Pancreas (tissue), 10 donors: ENCODE data around the gene CDKAL1. TPM values are rescaled to one million over a fixed set of nuclear protein-coding genes. Genes with fewer than 3 reads are reported as not detected.

Source experiments
- ATAC-seq, 4 donors: fragments of 200-7000 bp; cut with Tn5 transposase; one replicate each; pipeline versions ENCODE4 v1.8.0 to v1.9.1; 2020; ENCODE audit warnings: mild to moderate bottlenecking in 4 of 4, moderate library complexity in 4 of 4
- DNase-seq, 6 donors: peaks; one replicate each; pipeline ENCODE4 v3.0.0-alpha.2; 2020
- FAIRE-seq: peaks from 2 replicates; lab custom pipeline; 2012; peaks lifted over from hg19 to GRCh38; lab: Jason Lieb, UNC
- H3K27ac ChIP-seq, 4 donors: fragments of 200-600 bp; sonication (generic); 1 replicate in 3 of 4; 2 replicates in 1 of 4; pipeline versions ENCODE4 v1.5.0 to v1.8.0; 2020
- H3K27me3 ChIP-seq, 4 donors: fragments of 200-600 bp; one replicate each; pipeline ENCODE4 v1.8.0; 2021
- H3K36me3 ChIP-seq, 3 donors: fragments of 200-600 bp; sonication (generic) in 1 of 3; one replicate each; pipeline versions ENCODE4 v1.5.0 to v1.8.0; 2020 to 2021
- H3K4me1 ChIP-seq, 3 donors: fragments of 200-600 bp; one replicate each; pipeline ENCODE4 v1.8.0; 2021
- H3K4me3 ChIP-seq, 4 donors: fragments of 200-600 bp; sonication (generic) in 2 of 4; one replicate each; pipeline versions ENCODE4 v1.5.0 to v1.8.0; 2020 to 2021
- H3K9me3 ChIP-seq, 4 donors: fragments of 200-600 bp; one replicate each; pipeline ENCODE4 v1.8.0; 2021
- WGBS, 2 donors: extraction: QIAGEN DNeasy Blood & Tissue Kit; methylation state at CpG; one replicate each; pipeline ENCODE4 v1.1.7; 2013; 5-methylcytosine and 5-hydroxymethylcytosine counted together
- intact Hi-C, 3 donors: fragments of 100-400 bp; cut with DNase I; formaldehyde crosslinking; loops; one replicate each; pipeline versions ENCODE4 v1.11.1 to v1.14.2; 2022
- polyA plus RNA-seq, 2 donors: library from polyadenylated mRNA; stranded (reverse); fragments of 200-250 nt; gene quantifications; one replicate each; pipeline ENCODE4 v1.2.3, GENCODE V29; 2013
- total RNA-seq, 6 donors: library from RNA; stranded (reverse); fragmentation: NEBNext Ultra II Directional in 4 of 6; extraction: Animal tissue kit (Norgen Biotek cat#: 25700) in 4 of 6; gene quantifications; one replicate each; pipeline versions ENCODE4 v1.2.1 to v1.2.4, GENCODE V29; 2021 to 2023
- TF ChIP-seq, protein P1 (sequence below), 4 donors: fragments of 200-600 bp; sonication (generic) in 3 of 4; IDR thresholded peaks; one replicate each; pipeline versions ENCODE4 v1.5.0 to v1.8.0; 2021; ENCODE audit warnings: antibody characterized with exemption in 4 of 4
- donor health status: healthy with polysubstance abuse.
- donor health status: DM: no; HTN: no; CAD: no; lungs with moderate emphysema.
- donor health status: DM: no; HTN: no; CAD: no.
- donor health status: control.
- donor health status: control.
- donor health status: Bipolar disorder and iron deficiency.
- donor health status: DM: yes; HTN: yes; CAD: no.
- donor health status: DM: no; HTN: no; CAD: no.
- donor health status: DM: no; HTN: no; CAD: no.
- donor health status: DM: yes; HTN: yes; CAD: no.

CDKAL1 gene
- total and polyA plus RNA-seq, 8 donors, result 3.3 to 11.7 (median 8.2) TPM

DNA sequence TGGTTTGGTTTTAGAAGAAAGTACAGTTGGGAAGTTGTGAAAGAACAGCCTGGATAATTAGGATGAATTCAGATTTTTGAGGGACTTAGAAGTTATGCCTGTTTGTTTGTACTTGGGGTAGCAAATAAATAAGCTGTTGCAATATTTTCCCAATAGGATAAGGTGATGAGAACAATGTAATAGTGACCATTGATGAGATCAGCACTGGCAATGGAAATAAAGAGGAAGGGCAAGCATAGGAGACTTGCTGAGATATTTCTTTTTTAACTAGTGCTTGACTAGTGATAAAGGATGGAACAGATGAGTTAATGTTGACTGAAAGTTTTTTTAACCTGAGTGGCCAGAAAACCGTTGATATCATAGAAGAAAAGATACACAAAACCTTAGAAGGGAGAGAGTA lies 498.8 kb downstream of the CDKAL1 start:
- TF ChIP-seq, protein P1, sequence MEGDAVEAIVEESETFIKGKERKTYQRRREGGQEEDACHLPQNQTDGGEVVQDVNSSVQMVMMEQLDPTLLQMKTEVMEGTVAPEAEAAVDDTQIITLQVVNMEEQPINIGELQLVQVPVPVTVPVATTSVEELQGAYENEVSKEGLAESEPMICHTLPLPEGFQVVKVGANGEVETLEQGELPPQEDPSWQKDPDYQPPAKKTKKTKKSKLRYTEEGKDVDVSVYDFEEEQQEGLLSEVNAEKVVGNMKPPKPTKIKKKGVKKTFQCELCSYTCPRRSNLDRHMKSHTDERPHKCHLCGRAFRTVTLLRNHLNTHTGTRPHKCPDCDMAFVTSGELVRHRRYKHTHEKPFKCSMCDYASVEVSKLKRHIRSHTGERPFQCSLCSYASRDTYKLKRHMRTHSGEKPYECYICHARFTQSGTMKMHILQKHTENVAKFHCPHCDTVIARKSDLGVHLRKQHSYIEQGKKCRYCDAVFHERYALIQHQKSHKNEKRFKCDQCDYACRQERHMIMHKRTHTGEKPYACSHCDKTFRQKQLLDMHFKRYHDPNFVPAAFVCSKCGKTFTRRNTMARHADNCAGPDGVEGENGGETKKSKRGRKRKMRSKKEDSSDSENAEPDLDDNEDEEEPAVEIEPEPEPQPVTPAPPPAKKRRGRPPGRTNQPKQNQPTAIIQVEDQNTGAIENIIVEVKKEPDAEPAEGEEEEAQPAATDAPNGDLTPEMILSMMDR (IDR thresholded peaks at IDR 0.05), result no peak
- Histone ChIP-seq H3K27ac (no peak overlapping the region), H3K27me3 (no peaks in the 10 kb centered on the region), H3K9me3 (no peaks in the 10 kb centered on the region), H3K4me3 (no peak overlapping the region), H3K36me3 (no peaks in the 10 kb centered on the region), H3K4me1 (peaks cover 0 to 12% (median 0%) of the 10 kb centered on the region in 3 donors)
- 66 to 68% methylated on average over 1 of the region's 1 CpG for WGBS, 2 donors
- ATAC-seq, result peak in 1 of 4 donors; percentile 30
- no peak for DNase-seq
- FAIRE-seq, result no peak
- intact Hi-C loops, result no loop called here

GRCh38 chr6:21033575-21034026 lies 499.3 kb downstream of the CDKAL1 start:
- H3K4me3 ChIP-seq, result no peak overlapping the region
- no peaks in the 10 kb centered on the region for H3K9me3 ChIP-seq
- FAIRE-seq, result no peak
- no peaks in the 10 kb centered on the region for H3K27me3 ChIP-seq
- no peaks in the 10 kb centered on the region for H3K36me3 ChIP-seq
- TF ChIP-seq, protein P1 (IDR thresholded peaks at IDR 0.05), result no peak
- peaks cover 0 to 12% (median 0%) of the 10 kb centered on the region in 3 donors for H3K4me1 ChIP-seq
- ATAC-seq, result peak in 3 of 4 donors; percentile 65 to 86 (median 86)
- 87% methylated on average over 4 of the region's 4 CpGs for WGBS, 2 donors
- intact Hi-C loops, result no loop called here
- DNase-seq, result peak in 2 of 6 donors; percentile 22 to 26
- H3K27ac ChIP-seq, result no peak overlapping the region

DNA sequence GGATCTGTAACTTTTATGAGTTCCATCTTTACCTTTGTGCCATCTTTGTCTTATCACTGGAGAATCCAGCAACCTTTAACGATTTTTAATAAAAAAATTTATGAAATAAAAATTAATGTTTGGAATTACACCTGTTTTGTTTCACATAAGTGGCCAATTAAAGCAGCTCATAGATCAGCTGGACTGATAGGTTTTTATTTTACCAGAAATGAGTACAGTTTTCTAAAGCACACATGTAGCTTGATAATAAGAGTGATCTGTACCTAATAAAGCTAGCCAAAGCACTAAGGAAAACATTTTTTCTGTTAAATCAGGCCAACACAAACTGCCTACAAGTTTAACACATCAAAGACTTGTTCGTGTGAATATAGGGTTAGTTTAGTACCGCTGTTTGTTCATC lies 500.1 kb downstream of the CDKAL1 start:
- Histone ChIP-seq H3K4me3 (no peak overlapping the region), H3K9me3 (no peaks in the 10 kb centered on the region), H3K36me3 (no peaks in the 10 kb centered on the region), H3K4me1 (peaks cover 0 to 12% (median 0%) of the 10 kb centered on the region in 3 donors), H3K27me3 (no peaks in the 10 kb centered on the region), H3K27ac (no peak overlapping the region)
- ATAC-seq (no peak), FAIRE-seq (no peak), DNase-seq (no peak)
- TF ChIP-seq, protein P1 (IDR thresholded peaks at IDR 0.05), result no peak
- intact Hi-C loops, result no loop called here
- WGBS, 2 donors, result 74 to 76% methylated on average over 3 of the region's 3 CpGs

DNA sequence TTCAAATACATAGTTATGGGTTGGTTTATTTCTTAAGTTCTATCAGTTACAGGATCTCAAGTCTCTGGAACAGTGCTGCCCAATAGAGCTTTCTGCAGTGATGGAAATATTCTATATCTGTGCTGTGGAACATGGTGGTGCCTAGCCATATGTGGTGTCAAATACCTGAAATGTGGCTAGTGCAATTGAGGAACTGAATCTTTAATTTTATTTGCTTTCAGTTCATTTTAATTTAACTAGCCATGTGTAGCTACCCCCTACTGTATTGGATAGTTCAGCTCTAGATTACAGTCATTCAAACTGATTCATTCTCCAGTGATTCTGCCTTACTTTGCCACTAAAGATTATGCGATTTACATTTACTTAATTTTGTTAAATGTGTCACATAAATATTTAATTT lies 503.2 kb downstream of the CDKAL1 start:
- 96 to 99% methylated on average over 1 of the region's 1 CpG for WGBS, 2 donors
- Histone ChIP-seq H3K9me3 (no peaks in the 10 kb centered on the region), H3K4me3 (no peak overlapping the region), H3K27me3 (no peaks in the 10 kb centered on the region), H3K4me1 (peaks cover 0 to 12% (median 0%) of the 10 kb centered on the region in 3 donors), H3K27ac (no peak overlapping the region), H3K36me3 (no peaks in the 10 kb centered on the region)
- no peak for ATAC-seq
- intact Hi-C loops, result no loop called here
- no peak for DNase-seq
- FAIRE-seq, result no peak
- TF ChIP-seq, protein P1 (IDR thresholded peaks at IDR 0.05), result no peak

DNA sequence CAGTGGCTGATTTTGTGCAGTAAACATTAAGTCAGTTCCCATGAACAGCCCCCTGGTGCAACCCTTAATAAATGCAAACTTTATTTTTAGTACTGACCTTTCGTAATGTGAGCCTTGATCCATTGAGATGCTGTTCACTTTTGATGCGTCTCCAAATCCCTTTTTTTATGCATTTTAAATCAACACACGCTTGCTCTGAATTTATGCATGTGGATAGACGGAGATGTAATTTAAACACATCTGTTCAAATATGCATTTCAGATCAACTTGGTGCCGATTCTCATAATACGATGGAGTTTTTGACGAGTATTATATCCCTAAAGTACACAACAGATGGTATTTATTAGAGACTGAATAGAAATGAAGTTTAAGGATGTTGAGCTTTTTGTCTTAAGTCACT lies 505.7 kb downstream of the CDKAL1 start:
- WGBS, 2 donors, result 94 to 95% methylated on average over 7 of the region's 7 CpGs
- ATAC-seq, result no peak
- H3K4me1 ChIP-seq, result peaks cover 0 to 8% (median 0%) of the 10 kb centered on the region in 3 donors

More for the DNA sequence above, 505.7 kb downstream of the CDKAL1 start:
- TF ChIP-seq, protein P1 (IDR thresholded peaks at IDR 0.05), result no peak
- intact Hi-C loops, result no loop called here
- H3K27me3 ChIP-seq, result no peaks in the 10 kb centered on the region
- DNase-seq (no peak), FAIRE-seq (no peak)
- no peaks in the 10 kb centered on the region for H3K9me3 ChIP-seq
- no peak overlapping the region for H3K4me3 ChIP-seq
- H3K36me3 ChIP-seq, result no peaks in the 10 kb centered on the region
- no peak overlapping the region for H3K27ac ChIP-seq
